ENCODE measurements around the gene MECP2.

The MECP2 gene

DNA sequence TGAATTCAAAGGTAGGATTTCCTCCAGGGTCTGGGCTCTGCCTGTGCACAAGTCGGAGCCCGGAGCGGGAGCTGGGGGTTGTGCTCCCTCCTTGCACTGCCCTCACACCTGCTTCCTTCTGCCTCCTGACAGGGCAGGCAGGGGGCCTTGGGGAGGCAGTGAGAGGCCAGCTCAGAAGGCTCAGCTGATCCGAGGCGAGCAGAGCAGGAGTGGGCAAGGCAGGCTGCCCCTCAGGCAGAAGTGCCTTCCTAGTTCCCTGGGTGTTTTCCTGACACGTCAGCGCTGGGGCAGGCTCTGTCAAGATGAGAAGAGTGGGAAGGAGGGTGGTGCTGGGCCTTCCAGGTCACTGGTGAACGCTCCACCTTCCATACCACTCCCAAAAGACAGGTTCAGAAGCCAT is 72.3 kb downstream of the MECP2 start:
- TF ChIP-seq TAF1 (IDR thresholded peaks at IDR 0.05; ENCODE audit: borderline replicate concordance, insufficient read depth, low read length) (no peak), FOXP2 (optimal IDR thresholded peaks at IDR 0.05; ENCODE audit: borderline replicate concordance, extremely low read depth, extremely low read length, insufficient read depth) (no peak), POLR2AphosphoS5 (IDR thresholded peaks at IDR 0.05; ENCODE audit: low read depth, low read length) (no peak), SIN3A (IDR thresholded peaks at IDR 0.05; ENCODE audit: borderline replicate concordance, insufficient read depth, low read length) (no peak)
- TF ChIP-seq, protein P1, sequence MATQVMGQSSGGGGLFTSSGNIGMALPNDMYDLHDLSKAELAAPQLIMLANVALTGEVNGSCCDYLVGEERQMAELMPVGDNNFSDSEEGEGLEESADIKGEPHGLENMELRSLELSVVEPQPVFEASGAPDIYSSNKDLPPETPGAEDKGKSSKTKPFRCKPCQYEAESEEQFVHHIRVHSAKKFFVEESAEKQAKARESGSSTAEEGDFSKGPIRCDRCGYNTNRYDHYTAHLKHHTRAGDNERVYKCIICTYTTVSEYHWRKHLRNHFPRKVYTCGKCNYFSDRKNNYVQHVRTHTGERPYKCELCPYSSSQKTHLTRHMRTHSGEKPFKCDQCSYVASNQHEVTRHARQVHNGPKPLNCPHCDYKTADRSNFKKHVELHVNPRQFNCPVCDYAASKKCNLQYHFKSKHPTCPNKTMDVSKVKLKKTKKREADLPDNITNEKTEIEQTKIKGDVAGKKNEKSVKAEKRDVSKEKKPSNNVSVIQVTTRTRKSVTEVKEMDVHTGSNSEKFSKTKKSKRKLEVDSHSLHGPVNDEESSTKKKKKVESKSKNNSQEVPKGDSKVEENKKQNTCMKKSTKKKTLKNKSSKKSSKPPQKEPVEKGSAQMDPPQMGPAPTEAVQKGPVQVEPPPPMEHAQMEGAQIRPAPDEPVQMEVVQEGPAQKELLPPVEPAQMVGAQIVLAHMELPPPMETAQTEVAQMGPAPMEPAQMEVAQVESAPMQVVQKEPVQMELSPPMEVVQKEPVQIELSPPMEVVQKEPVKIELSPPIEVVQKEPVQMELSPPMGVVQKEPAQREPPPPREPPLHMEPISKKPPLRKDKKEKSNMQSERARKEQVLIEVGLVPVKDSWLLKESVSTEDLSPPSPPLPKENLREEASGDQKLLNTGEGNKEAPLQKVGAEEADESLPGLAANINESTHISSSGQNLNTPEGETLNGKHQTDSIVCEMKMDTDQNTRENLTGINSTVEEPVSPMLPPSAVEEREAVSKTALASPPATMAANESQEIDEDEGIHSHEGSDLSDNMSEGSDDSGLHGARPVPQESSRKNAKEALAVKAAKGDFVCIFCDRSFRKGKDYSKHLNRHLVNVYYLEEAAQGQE (IDR thresholded peaks at IDR 0.05; ENCODE audit: insufficient read depth in 1 of 2, low read depth in 2 of 2, low read length in 2 of 2) = no peak

DNA sequence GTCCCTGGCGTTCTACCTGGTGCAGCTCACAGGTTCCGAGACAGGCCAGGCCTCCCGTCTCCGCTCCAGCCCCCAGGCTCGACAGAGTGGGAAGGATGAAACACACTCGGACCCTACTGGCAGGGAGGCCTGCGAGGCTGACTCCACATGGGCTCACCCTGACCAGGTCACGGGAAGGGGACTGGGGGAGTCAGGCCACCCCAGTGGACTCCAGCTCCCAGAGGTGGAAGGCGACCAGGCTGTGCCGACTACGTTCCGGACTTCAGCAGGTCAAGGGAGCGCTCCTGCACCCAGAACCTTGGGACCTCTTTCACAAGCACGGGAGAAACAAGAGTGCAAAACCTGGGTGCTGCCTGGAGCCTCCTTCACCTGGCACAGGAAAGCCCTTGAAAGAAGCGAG is 73.2 kb downstream of the MECP2 start:
- TF ChIP-seq TAF1 (IDR thresholded peaks at IDR 0.05; ENCODE audit: borderline replicate concordance, insufficient read depth, low read length) (no peak), SIN3A (IDR thresholded peaks at IDR 0.05; ENCODE audit: borderline replicate concordance, insufficient read depth, low read length) (no peak), POLR2AphosphoS5 (IDR thresholded peaks at IDR 0.05; ENCODE audit: low read depth, low read length) (no peak), FOXP2 (optimal IDR thresholded peaks at IDR 0.05; ENCODE audit: borderline replicate concordance, extremely low read depth, extremely low read length, insufficient read depth) (no peak)
- TF ChIP-seq, protein P1 (IDR thresholded peaks at IDR 0.05; ENCODE audit: insufficient read depth in 1 of 2, low read depth in 2 of 2, low read length in 2 of 2) = no peak

DNA sequence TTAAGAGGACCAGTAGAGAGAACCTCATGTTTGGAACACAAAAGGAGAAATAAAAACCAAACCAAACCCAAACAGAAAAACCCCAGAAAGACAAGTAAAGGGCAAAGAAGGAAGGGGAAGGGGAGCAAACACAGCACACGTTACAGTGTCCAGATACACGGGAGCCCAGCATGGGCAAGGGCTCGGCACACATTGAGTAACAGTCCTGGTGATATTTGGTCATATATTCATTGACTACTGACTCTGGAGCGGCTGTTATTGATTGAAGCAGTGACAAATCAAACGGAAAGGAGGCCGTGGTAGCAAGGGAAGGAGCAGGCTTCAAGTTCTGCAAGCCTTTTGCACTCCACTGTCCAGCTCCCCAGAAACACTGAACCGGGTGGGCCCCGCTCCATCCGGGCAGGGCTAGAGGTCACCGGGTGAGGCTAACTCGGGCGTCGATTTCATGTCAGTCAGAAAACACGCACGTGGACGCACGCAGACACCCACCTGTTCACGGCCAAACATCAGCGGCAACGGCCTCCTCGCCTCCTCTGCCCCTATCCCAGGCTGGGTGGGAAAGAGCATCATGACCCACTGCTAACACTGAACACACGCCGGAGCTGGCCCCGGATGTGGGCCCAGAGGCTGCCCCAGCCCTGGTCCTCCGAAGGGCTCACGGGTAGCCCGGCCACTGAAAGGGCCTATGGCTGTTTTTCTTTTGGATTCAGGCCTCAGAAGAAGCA is 74.1 kb downstream of the MECP2 start:
- TF ChIP-seq SIN3A (IDR thresholded peaks at IDR 0.05; ENCODE audit: borderline replicate concordance, insufficient read depth, low read length) (no peak), POLR2AphosphoS5 (IDR thresholded peaks at IDR 0.05; ENCODE audit: low read depth, low read length) (no peak), FOXP2 (optimal IDR thresholded peaks at IDR 0.05; ENCODE audit: borderline replicate concordance, extremely low read depth, extremely low read length, insufficient read depth) (no peak), TAF1 (IDR thresholded peaks at IDR 0.05; ENCODE audit: borderline replicate concordance, insufficient read depth, low read length) (no peak)
- TF ChIP-seq, protein P1 (IDR thresholded peaks at IDR 0.05; ENCODE audit: insufficient read depth in 1 of 2, low read depth in 2 of 2, low read length in 2 of 2) = no peak

DNA sequence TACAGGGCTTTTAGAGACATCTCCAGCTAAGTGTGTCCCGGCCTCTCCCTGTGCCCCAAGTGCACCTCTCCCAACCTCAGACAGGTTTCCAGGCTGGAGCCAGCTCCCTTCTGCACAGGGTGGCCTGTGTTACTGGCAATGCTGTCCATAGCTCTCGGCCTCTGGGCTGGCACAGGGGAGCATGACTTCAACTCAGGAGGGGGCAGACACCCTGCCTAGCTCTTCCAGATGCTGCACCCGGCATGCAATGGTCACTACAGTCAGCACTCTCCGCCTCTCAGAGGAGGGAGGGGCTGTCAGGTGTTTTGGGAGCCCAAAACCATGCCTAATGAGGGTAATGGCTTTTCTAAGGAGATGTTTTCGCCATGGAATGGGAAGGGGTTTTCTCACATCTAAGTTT is 75.4 kb downstream of the MECP2 start:
- no peak for TF ChIP-seq FOXP2 (optimal IDR thresholded peaks at IDR 0.05; ENCODE audit: borderline replicate concordance, extremely low read depth, extremely low read length, insufficient read depth)
- TF ChIP-seq, protein P1 (IDR thresholded peaks at IDR 0.05; ENCODE audit: insufficient read depth in 1 of 2, low read depth in 2 of 2, low read length in 2 of 2) = no peak
- TF ChIP-seq SIN3A (IDR thresholded peaks at IDR 0.05; ENCODE audit: borderline replicate concordance, insufficient read depth, low read length) = no peak
- TF ChIP-seq POLR2AphosphoS5 (IDR thresholded peaks at IDR 0.05; ENCODE audit: low read depth, low read length) = no peak
- no peak for TF ChIP-seq TAF1 (IDR thresholded peaks at IDR 0.05; ENCODE audit: borderline replicate concordance, insufficient read depth, low read length)

Data from PFSK-1 (cell line).